Testis (tissue), 2 donors: ENCODE results near the gene LRRC42.

Experiments used
- CTCF ChIP-seq, 3 experiments: fragments of 450-650 bp in 2 of 3; fragments of 200-600 bp in 1 of 3; sonication (generic) in 1 of 3; IDR thresholded peaks; one replicate each; pipeline ENCODE4 v1.5.1; 2016 to 2019; ENCODE audit warnings: antibody characterized with exemption in 3 of 3, mild to moderate bottlenecking in 2 of 3, moderate library complexity in 1 of 3
- POLR2A ChIP-seq: fragments of 450-650 bp; IDR thresholded peaks from one replicate; pipeline ENCODE4 v1.6.1; 2017; ENCODE audit warnings: antibody characterized with exemption, mild to moderate bottlenecking, moderate library complexity

- TF ChIP-seq CTCF (IDR thresholded peaks at IDR 0.05) (no peak), POLR2A (no peak)
These were observed 65.3 kb downstream of the LRRC42 start for GRCh38 chr1:54011316-54012007.
